CD4-positive, alpha-beta T cell (primary cell): Measurements from ENCODE around the gene BACE1. TPM values are rescaled to one million over a fixed set of nuclear protein-coding genes. Genes with fewer than 3 reads are reported as not detected.

Source experiments
- ATAC-seq: fragments of 200-7000 bp; cut with Tn5 transposase; one replicate; pipeline ENCODE4 v1.10.0; 2022; ENCODE audit warnings: mild to moderate bottlenecking; ENCODE audit not compliant: poor library complexity
- CTCF ChIA-PET: fragments of 350-600 bp; sonication (Branson Sonifier 250); formaldehyde crosslinking; loops from one replicate; lab custom pipeline; 2021; ENCODE audit warnings: antibody characterized with exemption, inconsistent platforms; lab: Charles Lee
- POLR2A ChIA-PET: fragments of 350-600 bp; sonication (Branson Sonifier 250); formaldehyde crosslinking; loops from one replicate; lab custom pipeline; 2021; ENCODE audit warnings: antibody characterized with exemption, inconsistent platforms; lab: Charles Lee
- DNase-seq, 14 experiments: peaks; one replicate each; pipeline ENCODE4 v3.0.0-alpha.2; 2013 to 2020; ENCODE audit warnings: mixed read lengths in 2 of 14
- H3K27ac ChIP-seq, 2 donors: one replicate each; pipeline versions ENCODE4 v1.5.1 to v1.7.0; 2013; ENCODE audit warnings: low read length in 2 of 2, low read depth in 1 of 2, mild to moderate bottlenecking in 1 of 2
- H3K27me3 ChIP-seq, 2 experiments: 1 replicate in 1 of 2; 2 replicates in 1 of 2; pipeline versions ENCODE4 v1.6.1 to v1.7.0; 2013; ENCODE audit warnings: low read length in 2 of 2, control low read depth in 1 of 2, mild to moderate bottlenecking in 1 of 2, moderate library complexity in 1 of 2; ENCODE audit not compliant: insufficient read depth in 2 of 2, control insufficient read depth in 1 of 2
- H3K36me3 ChIP-seq: one replicate; pipeline ENCODE4 v1.6.1; 2013; ENCODE audit warnings: low read length, control low read depth; ENCODE audit not compliant: insufficient read depth
- H3K4me1 ChIP-seq: one replicate; pipeline ENCODE4 v1.6.1; 2013; ENCODE audit warnings: low read length, control low read depth; ENCODE audit not compliant: insufficient read depth
- H3K4me3 ChIP-seq: one replicate; pipeline ENCODE4 v1.5.1; 2013; ENCODE audit warnings: mild to moderate bottlenecking, low read length, moderate library complexity
- H3K9me3 ChIP-seq, 2 experiments: 1 replicate in 1 of 2; 2 replicates in 1 of 2; pipeline versions ENCODE4 v1.6.1 to v1.7.0; 2013; ENCODE audit warnings: low read length in 2 of 2, mild to moderate bottlenecking in 2 of 2, control low read depth in 1 of 2, moderate library complexity in 1 of 2; ENCODE audit not compliant: control insufficient read depth in 1 of 2, insufficient read depth in 1 of 2
- H3K27ac Mint-ChIP-seq: one replicate; pipeline ENCODE4 v1.8.0; 2020; ENCODE audit warnings: mixed read lengths
- H3K27me3 Mint-ChIP-seq: one replicate; pipeline ENCODE4 v1.8.0; 2021; ENCODE audit warnings: mixed read lengths
- H3K36me3 Mint-ChIP-seq: one replicate; pipeline ENCODE4 v1.8.0; 2021; ENCODE audit warnings: low read depth, mixed read lengths
- H3K4me1 Mint-ChIP-seq: one replicate; pipeline ENCODE4 v1.8.0; 2021; ENCODE audit warnings: low read depth, mixed read lengths
- H3K4me3 Mint-ChIP-seq: one replicate; pipeline ENCODE4 v1.8.0; 2020; ENCODE audit warnings: mild to moderate bottlenecking, mixed read lengths
- H3K9me3 Mint-ChIP-seq: one replicate; pipeline ENCODE4 v1.8.0; 2020; ENCODE audit warnings: mixed read lengths
- CTCF ChIP-seq: fragments of 200-600 bp; IDR thresholded peaks from one replicate; pipeline ENCODE4 v1.8.0; 2022; ENCODE audit warnings: antibody characterized with exemption, mild to moderate bottlenecking
- intact Hi-C, 2 experiments: fragments of 100-400 bp; cut with DNase I in 1 of 2; cut with micrococcal nuclease in 1 of 2; formaldehyde crosslinking; loops; one replicate each; pipeline versions ENCODE4 v1.15.1 to v1.9.0; 2023 to 2025; cut with DNase I, micrococcal nuclease
- total RNA-seq, 174 experiments: library from RNA in 2 of 174; stranded (reverse) in 2 of 174; gene quantifications; one replicate each; pipeline ENCODE4 v1.2.3 and lab custom pipeline; 2021 to 2026

BACE1 gene
- total RNA-seq, 2 experiments from 2014 or later, result 0.38 to 0.59 TPM

GRCh38 chr11:117335399-117335798, 19.3 kb upstream of the BACE1 start:
- no peaks in the 10 kb centered on the region for H3K9me3 Mint-ChIP-seq
- Histone ChIP-seq H3K27me3 (no peaks in the 10 kb centered on the region), H3K27ac (no peak overlapping the region), H3K4me1 (no peaks in the 10 kb centered on the region), H3K9me3 (no peaks in the 10 kb centered on the region), H3K36me3 (peaks cover 25% of the 10 kb centered on the region), H3K4me3 (no peak overlapping the region)
- ChIA-PET POLR2A (interaction anchor here (0.7 to 1.3 kb wide), 2 partner anchors 8 to 56 kb away, joined by 5 to 6 read pairs; partner anchors contain the start of gene CEP164), CTCF (no interaction called here)
- H3K4me1 Mint-ChIP-seq, result peaks cover 22% of the 10 kb centered on the region
- TF ChIP-seq CTCF, result no peak
- H3K27ac Mint-ChIP-seq, result no peak overlapping the region
- ATAC-seq (no peak), DNase-seq (no peak)
- H3K36me3 Mint-ChIP-seq, result peaks cover 57% of the 10 kb centered on the region
- no peaks in the 10 kb centered on the region for H3K27me3 Mint-ChIP-seq
- intact Hi-C loops, result no loop called here
- H3K4me3 Mint-ChIP-seq, result no peak overlapping the region

- Mint-ChIP-seq H3K9me3 (no peaks in the 10 kb centered on the region), H3K4me1 (peaks cover 22% of the 10 kb centered on the region), H3K27ac (no peak overlapping the region), H3K27me3 (no peaks in the 10 kb centered on the region), H3K36me3 (peaks cover 52% of the 10 kb centered on the region), H3K4me3 (no peak overlapping the region)
- H3K9me3 ChIP-seq, result no peaks in the 10 kb centered on the region
- intact Hi-C loops, result no loop called here
- DNase-seq (no peak), ATAC-seq (no peak)
- ChIA-PET POLR2A (no interaction called here), CTCF (no interaction called here)
- H3K27ac ChIP-seq, result no peak overlapping the region
- H3K4me1 ChIP-seq, result no peaks in the 10 kb centered on the region
- no peak for TF ChIP-seq CTCF
- no peaks in the 10 kb centered on the region for H3K27me3 ChIP-seq
- no peak overlapping the region for H3K4me3 ChIP-seq
- peaks cover 22% of the 10 kb centered on the region for H3K36me3 ChIP-seq
Measured at GRCh38 chr11:117334896-117335295, 18.8 kb upstream of the BACE1 start.

- Mint-ChIP-seq H3K4me1 (peaks cover 22% of the 10 kb centered on the region), H3K36me3 (peaks cover 48% of the 10 kb centered on the region), H3K27ac (no peak overlapping the region), H3K4me3 (no peak overlapping the region), H3K9me3 (no peaks in the 10 kb centered on the region), H3K27me3 (no peaks in the 10 kb centered on the region)
- TF ChIP-seq CTCF, result no peak
- intact Hi-C loops, result no loop called here
- CTCF ChIA-PET, result no interaction called here
- POLR2A ChIA-PET, result no interaction called here
- no peaks in the 10 kb centered on the region for H3K9me3 ChIP-seq
- no peak for ATAC-seq
- H3K27me3 ChIP-seq, result no peaks in the 10 kb centered on the region
- H3K27ac ChIP-seq, result no peak overlapping the region
- H3K4me3 ChIP-seq, result no peak overlapping the region
- H3K36me3 ChIP-seq, result peaks cover 14% of the 10 kb centered on the region
- peaks cover 6% of the 10 kb centered on the region for H3K4me1 ChIP-seq
- DNase-seq, result no peak
Measured at GRCh38 chr11:117333917-117334316, 17.9 kb upstream of the BACE1 start.
